Ammon's horn (tissue), 1 donor: ENCODE results near the gene SPACA1.
"Not testable (repeated sequence)": the region's sequence is repeated elsewhere in the genome, so short reads cannot be mapped to it uniquely, and the experiment has no call there.

Experiments
- DNase-seq: peaks from one replicate; pipeline ENCODE4 v3.0.0-alpha.2; 2016; ENCODE audit warnings: low spot score

The SPACA1 gene

GRCh38 chr6:88047510-88048150, at the start of gene SPACA1:
Gene SPACA1 (plus strand): TSS chr6:88047841. CDS start chr6:88047906, 65 bp downstream.
- DNase-seq, result no peak

DNA sequence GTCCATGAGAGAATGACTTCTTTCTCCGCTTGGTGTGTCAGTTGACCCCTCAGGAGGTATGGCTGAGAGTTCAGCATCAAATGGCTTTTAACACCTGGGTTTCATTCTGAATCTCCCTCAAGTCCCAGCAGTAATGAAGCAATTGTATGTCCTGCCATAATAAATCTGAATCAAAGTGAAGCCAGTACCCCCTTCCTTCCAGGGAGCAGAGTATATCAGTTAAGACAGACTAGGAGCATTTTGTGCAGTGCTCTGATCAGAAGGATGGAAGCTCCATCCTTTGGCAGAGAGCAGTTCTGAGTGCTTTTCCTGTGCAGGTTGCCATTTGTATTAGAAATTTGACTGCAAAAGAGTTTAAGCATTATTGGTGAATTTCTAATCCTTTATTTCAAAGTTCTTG, 46.9 kb upstream of the SPACA1 start:
- DNase-seq, result no peak

DNA sequence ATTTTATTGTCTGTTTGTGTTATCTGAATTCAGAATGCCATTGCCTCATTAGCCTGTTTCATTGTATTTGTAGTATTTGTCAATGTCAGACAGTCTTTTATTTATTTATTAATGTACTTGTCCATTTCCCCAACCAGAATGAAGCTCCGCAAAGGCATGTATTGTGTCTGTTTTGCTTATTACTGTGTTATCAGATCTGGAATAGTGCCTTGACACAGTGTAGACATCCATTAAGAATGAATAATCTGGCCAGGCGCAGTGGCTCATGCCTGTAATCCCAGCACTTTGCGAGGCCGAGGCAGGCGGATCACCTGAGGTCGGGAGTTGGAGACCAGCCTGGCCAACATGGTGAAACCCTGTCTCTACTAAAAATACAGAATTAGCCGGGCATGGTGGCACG, 46.4 kb upstream of the SPACA1 start:
- not testable (repeated sequence) for DNase-seq

GRCh38 chr6:88004707-88005106, 42.9 kb upstream of the SPACA1 start:
- no peak for DNase-seq

DNA sequence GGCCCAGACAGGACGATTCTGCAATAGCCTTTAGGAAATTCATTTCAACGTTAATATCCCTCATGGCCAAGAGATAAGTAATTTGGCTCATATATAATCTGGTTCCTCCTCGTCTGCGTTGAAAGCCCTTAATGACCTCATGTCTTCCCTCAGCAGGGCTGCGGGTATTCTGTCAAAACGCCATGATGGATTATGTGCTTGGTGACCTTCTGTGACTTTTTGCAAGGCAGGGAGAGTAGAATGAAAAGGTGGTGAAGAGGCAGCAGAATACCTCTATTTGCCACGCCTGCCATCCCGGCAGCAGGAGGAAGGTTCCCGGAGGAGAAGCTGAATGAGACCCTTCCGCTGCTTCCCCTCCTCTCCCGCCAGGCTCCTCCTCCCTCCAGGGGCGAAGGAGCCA, 41.1 kb upstream of the SPACA1 start:
- no peak for DNase-seq

GRCh38 chr6:88008411-88008810, 39.2 kb upstream of the SPACA1 start:
- DNase-seq, result no peak

- no peak for DNase-seq
These were observed 38.8 kb upstream of the SPACA1 start for GRCh38 chr6:88008831-88009231.

GRCh38 chr6:88013015-88013414, 34.6 kb upstream of the SPACA1 start:
- no peak for DNase-seq

- no peak for DNase-seq
These were observed 34.1 kb upstream of the SPACA1 start for GRCh38 chr6:88013554-88013953.

DNA sequence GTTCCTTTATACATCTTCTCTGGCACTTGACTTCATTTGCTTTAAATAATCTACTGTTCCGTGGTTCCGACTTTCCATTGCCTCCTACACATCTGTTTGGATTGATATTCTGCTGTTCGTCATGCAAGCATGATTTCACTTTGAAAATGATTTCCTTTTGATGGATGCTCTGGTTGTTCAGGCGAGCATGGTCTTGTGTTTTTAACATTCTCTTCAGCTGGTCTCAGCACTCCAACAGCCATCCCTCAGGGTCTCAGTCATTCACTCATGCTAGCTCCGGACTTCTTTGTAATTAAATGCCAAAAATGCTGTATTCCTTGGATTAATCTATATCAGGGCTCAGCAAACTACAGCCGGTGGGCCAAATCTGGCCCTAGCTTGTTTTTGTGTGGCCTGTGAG, 27.2 kb upstream of the SPACA1 start:
- DNase-seq, result no peak

- no peak for DNase-seq
These were observed 22.9 kb upstream of the SPACA1 start for GRCh38 chr6:88024696-88025095.

DNA sequence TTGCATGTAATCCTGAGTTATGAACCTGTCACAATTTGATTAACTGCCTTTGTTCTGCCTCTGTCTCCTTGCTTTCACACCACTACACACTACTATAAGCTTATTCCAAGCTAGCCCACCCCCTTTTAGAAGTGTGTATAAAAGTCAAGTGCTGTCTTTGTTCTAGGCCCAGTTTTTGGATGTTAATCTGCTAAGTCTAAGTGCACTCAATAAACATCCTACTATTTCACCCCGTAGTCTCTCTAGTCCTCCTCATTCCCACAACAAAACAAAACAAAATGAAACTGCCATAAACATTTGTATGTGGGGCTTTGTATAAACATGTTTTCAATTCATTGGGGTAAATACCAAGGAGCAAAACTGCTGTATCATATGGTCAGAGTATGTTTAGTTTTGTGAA, 16.1 kb upstream of the SPACA1 start:
- no peak for DNase-seq

DNA sequence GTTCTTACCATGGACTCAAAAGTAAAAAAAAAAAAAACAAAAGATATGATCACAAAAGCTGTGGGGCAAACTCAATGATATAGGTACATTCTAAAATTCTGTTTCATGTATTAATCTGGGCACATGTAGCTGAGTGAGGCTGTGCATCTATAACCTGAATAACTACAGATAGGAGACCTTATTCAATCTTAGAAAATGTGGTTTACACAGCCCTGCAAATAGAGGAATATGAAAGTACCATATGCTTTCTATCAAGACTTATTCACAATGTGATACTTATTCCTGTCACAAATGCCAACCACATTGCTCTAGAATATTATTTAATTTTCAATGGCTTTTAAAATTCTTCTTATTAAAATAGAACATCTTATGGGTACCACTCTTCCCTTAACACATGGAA, 3.1 kb upstream of the SPACA1 start:
- no peak for DNase-seq

- no peak for DNase-seq
These were observed 2.0 kb upstream of the SPACA1 start for GRCh38 chr6:88045521-88046136.

DNA sequence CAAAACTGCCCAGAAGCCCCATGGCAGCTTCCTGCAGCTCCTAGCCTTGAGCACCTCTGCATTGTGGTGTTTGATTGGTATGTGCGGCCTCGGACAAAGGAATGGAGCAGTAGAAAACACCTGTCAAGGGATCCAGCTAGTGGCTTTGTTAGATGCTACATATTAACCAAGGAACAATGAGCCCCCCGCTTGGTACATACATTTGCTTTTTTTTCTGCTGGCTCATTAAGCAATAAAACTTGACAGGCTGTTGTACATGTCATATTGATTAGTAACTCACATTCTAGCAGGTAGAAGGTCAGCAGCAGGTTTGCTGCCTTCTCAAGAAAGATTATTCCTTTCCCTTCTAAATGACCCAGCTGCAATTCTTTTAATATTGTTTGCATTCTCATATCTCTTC, 937 bp downstream of the SPACA1 start:
- no peak for DNase-seq

DNA sequence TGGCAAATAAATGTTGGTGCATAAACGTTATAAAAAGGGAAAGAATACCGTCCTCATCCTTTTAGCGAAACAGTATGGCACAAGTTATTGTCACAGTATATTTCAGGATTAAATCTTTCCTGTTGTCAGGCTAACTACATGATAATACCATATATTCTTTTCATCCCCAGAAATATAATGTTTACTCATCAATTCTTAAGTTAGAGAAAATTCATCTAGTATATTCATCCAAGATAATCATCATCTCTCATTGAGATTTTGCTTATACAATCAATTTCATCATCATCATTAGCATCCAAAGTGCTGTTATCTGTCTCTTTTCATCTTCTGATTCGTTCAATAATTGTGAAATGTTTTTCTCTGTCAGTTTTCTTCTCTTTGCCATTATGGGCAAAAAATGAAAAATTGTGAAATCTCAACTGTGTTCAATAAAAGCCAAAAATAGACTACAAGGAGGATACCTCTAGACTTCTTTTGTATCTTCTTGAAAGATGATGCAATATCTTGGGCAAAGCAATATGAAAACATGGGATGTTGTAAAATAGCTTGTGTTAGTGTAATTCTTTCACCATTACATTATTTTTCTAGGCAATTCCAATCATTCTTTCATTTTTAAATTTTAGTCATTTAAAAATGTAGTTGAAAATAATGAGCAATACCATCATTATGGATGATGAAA, 2.6 kb downstream of the SPACA1 start:
- DNase-seq, result no peak

DNA sequence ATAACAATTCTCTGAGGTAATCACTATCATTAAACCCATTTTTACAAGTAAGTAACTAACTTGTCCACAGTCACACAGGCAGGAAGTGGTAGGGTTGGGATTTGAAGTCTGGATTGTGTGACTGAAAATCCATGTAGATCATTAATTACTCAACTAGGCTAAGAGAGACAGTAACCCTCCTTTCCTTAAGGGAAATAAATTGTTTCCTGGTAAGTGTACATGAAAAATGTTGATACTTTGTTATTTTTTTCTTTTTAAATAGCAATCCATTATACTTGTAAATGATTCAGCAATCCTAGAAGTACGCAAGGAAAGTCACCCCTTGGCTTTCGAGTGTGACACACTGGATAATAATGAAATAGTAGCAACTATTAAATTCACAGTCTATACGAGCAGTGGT, 11.6 kb downstream of the SPACA1 start:
- no peak for DNase-seq

GRCh38 chr6:88062376-88062775, 14.7 kb downstream of the SPACA1 start:
- no peak for DNase-seq

GRCh38 chr6:88072462-88072861, 24.8 kb downstream of the SPACA1 start:
- no peak for DNase-seq

GRCh38 chr6:88074791-88075190, 27.1 kb downstream of the SPACA1 start:
- no peak for DNase-seq

GRCh38 chr6:88077305-88077704, 29.7 kb downstream of the SPACA1 start:
- no peak for DNase-seq

DNA sequence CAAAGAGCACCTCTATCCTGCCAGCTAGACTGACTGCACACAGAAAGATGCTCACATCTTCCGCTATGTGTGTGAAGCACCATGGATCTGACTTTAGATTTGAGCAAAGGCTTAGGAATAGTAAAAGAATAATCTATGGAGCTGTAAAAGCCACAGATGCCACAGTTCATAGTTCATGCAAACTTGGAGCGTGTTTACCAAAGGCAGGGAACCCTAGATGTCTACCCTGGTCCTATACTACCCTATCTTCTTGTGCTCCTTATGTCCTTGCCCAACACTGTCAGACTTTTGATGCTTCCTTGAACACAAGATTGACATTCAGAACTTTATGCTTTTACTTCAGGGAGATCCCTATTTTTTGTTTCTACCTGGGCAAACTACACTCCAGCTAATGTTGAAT, 39.2 kb downstream of the SPACA1 start:
- no peak for DNase-seq

DNA sequence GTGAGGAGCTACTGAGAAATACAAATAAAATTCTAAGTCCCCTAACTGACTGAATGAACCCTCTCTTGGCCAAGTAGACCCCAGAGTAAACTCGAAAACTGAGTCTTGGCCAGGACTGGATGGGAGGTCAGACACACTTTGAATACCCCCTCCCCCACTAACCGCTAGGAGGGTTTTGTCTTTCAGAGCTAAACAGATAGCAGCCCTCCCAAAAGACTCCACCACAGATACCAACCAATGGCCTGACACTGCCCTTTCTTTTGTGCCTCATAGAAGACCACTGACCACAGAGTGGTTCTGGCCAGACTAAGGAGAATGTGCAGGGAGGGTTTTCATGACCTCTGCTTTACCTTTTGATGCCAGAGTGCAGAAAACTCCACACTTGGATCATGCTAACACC, 42.1 kb downstream of the SPACA1 start:
- no peak for DNase-seq
